22Rv1 (cell line): ENCODE measurements around the gene CCL21.

Source experiments
- CTCF ChIP-seq: fragments of 450-650 bp; IDR thresholded peaks from 2 replicates; pipeline ENCODE4 v1.5.1; 2017; ENCODE audit warnings: mild to moderate bottlenecking
- ZFX ChIP-seq: fragments of 450-650 bp; IDR thresholded peaks from 2 replicates; pipeline ENCODE4 v1.6.1; 2017; ENCODE audit warnings: antibody characterized with exemption, borderline replicate concordance

DNA sequence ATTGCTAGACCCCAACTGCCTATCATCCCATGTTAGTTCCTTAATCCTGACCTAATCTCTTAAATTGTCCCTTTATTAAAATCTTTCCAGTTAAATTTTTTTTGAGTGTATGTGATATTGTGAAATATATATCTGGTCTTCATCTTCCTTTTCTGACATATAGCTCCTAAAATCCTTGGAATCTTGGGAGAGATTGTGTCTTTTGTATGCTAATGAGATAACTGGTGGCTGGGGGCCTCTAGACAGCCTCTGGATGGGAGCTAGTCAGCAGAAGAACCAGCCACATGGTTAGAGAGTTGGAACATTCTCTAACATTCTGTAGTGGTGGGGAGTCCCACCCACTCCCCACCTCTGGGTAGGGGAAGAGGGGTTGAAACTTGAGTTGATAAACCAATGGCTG lies 15.1 kb downstream of the CCL21 start:
- TF ChIP-seq CTCF, result no peak
- TF ChIP-seq ZFX, result no peak
